ENCODE measurements around the gene ARFRP1. TPM values are rescaled to one million over a fixed set of nuclear protein-coding genes. Genes with fewer than 3 reads are reported as not detected.
A peak's percentile ranks its signal among the peaks of the same experiment; 100 is the strongest.

The ARFRP1 gene
- total RNA-seq, 1 donor: 21.7 TPM

GRCh38 chr20:63704749-63705117, 3.0 kb downstream of the ARFRP1 start:
- DNase-seq (ENCODE audit: insufficient read length, low spot score, missing footprints): peak; percentile 72
- Histone ChIP-seq H4K20me1 (ENCODE audit: insufficient read depth, low read length) (peaks cover 8% of the 10 kb centered on the region), H3K27ac (ENCODE audit: low read depth, low read length) (no peak overlapping the region), H3K27me3 (ENCODE audit: insufficient read depth, low read length) (no peaks in the 10 kb centered on the region), H3K4me1 (ENCODE audit: insufficient read depth, low read length) (peaks cover 19% of the 10 kb centered on the region), H3K4me3 (ENCODE audit: insufficient read depth, low read length) (no peak overlapping the region), H2AFZ (ENCODE audit: low read length) (no peak overlapping the region), H3K9me3 (ENCODE audit: low read depth, low read length) (no peaks in the 10 kb centered on the region), H3K36me3 (ENCODE audit: insufficient read depth, low read length) (peaks cover 28% of the 10 kb centered on the region), H3K79me2 (ENCODE audit: insufficient read depth, low read length) (peaks cover 57% of the 10 kb centered on the region), H3K4me2 (ENCODE audit: insufficient read depth, low read length) (no peak overlapping the region)
- no peak for TF ChIP-seq CTCF (IDR thresholded peaks at IDR 0.05; ENCODE audit: extremely low read depth, low read depth, low read length)

DNA sequence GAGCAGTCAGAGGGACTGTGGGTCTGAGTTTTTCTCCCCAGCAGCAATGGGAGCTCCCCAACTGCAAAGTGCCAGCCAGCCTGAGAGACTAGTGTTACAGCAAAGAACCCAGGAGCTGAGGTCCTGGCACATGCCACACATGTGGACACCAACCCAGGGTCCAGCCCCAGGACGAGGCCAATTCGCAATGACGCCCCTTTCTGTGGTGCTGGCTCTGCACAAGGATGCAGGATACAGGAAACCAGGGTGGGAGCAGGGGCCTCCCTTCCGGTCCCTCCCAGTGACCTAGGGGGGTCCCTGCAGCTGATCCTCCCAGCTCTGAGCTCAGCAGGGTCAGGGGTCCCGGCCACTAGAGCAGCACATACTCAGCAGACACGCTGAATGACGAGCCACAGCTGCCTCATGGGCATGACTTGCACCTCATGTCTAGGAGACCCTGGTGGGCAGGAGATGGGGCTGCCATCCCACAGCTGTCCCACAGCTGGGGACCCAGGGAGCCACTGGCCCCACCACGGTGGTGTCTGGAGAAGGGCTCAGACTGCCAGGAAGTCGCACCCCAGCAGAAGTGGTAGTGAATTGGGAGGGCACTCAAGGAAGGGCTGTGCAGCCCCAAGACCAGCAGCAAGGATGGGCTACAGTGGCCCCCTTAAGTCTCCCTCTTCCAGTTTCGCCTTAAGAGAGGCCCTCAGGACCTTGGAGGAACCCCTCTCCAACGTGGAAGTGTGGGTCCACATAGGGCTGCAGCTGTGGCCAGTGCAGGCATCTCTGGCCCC, 3.6 kb downstream of the ARFRP1 start:
- Histone ChIP-seq H3K27me3 (ENCODE audit: insufficient read depth, low read length) (no peaks in the 10 kb centered on the region), H3K4me3 (ENCODE audit: insufficient read depth, low read length) (no peak overlapping the region), H3K4me1 (ENCODE audit: insufficient read depth, low read length) (peaks cover 23% of the 10 kb centered on the region), H2AFZ (ENCODE audit: low read length) (no peak overlapping the region), H3K9me3 (ENCODE audit: low read depth, low read length) (no peaks in the 10 kb centered on the region), H4K20me1 (ENCODE audit: insufficient read depth, low read length) (peaks cover 8% of the 10 kb centered on the region), H3K36me3 (ENCODE audit: insufficient read depth, low read length) (peaks cover 25% of the 10 kb centered on the region), H3K27ac (ENCODE audit: low read depth, low read length) (no peak overlapping the region), H3K4me2 (ENCODE audit: insufficient read depth, low read length) (no peak overlapping the region), H3K79me2 (ENCODE audit: insufficient read depth, low read length) (peaks cover 55% of the 10 kb centered on the region)
- no peak for TF ChIP-seq CTCF (IDR thresholded peaks at IDR 0.05; ENCODE audit: extremely low read depth, low read depth, low read length)
- DNase-seq (ENCODE audit: insufficient read length, low spot score, missing footprints): peak; percentile 80

DNA sequence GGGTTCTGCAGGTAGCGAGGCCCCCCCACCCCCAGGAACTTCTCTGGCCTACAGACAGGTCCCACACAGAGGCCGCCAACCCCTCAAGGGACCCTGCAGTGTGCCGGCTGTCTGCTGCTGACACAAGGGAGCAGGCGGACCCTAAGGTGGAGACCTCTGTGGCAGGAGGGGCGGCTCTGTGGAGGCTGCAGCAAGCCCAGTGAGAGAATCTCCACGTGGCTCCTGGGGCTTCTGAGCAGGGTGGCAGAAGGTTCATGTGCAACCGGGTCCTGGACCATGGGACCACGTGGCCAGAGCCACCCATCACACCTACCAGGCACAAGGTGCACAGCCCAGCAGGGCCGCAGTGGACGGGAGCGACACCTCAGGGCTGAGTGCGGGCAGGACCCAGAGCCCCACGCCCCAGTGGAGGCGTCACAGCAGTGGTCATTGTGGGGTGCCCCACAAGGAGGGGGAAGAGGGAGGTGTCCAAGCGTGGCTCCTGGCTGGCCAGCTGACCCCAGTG, 4.3 kb downstream of the ARFRP1 start:
- no peak for TF ChIP-seq CTCF (IDR thresholded peaks at IDR 0.05; ENCODE audit: extremely low read depth, low read depth, low read length)
- Histone ChIP-seq H3K4me1 (ENCODE audit: insufficient read depth, low read length) (peaks cover 23% of the 10 kb centered on the region), H3K9me3 (ENCODE audit: low read depth, low read length) (no peaks in the 10 kb centered on the region), H3K4me2 (ENCODE audit: insufficient read depth, low read length) (no peak overlapping the region), H3K79me2 (ENCODE audit: insufficient read depth, low read length) (peaks cover 48% of the 10 kb centered on the region), H3K36me3 (ENCODE audit: insufficient read depth, low read length) (peaks cover 25% of the 10 kb centered on the region), H2AFZ (ENCODE audit: low read length) (no peak overlapping the region), H3K27me3 (ENCODE audit: insufficient read depth, low read length) (no peaks in the 10 kb centered on the region), H4K20me1 (ENCODE audit: insufficient read depth, low read length) (peaks cover 2% of the 10 kb centered on the region), H3K4me3 (ENCODE audit: insufficient read depth, low read length) (no peak overlapping the region), H3K27ac (ENCODE audit: low read depth, low read length) (no peak overlapping the region)
- peak; percentile 74 for DNase-seq (ENCODE audit: insufficient read length, low spot score, missing footprints)

DNA sequence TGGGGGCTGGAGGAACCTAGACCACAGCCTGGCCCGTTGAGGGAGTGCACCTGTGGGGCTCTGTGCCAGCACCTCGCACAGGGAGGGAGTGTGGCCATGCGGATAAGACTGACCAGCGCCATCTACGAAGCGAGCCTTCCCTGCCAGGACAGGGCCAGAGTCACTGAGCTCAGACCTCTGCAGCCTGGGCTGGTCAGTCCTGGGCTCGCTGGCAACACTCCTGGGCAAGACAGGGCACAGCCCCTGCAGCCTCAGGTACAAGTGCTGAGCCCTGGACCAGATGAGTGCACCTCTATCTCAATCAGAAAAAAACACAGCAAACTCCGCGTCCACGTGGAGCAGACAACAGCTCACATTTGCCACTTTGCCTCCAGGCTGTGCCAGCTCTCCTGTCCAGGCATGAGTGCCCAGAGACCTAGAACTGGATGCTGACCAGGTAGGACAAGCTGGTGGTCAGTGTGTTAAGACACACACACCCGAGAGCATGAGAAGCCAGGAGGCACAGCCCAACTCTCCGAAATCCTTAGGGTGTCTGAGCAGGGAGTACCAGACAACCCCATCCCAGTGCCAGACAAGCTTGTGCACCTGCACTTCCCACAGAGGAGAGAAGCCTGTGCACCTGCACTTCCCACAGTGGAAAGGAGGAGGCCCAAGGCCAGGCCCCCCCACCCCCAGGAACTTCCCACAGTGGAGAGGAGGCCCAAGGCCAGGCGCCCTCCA, 4.9 kb downstream of the ARFRP1 start:
- Histone ChIP-seq H3K4me1 (ENCODE audit: insufficient read depth, low read length) (peaks cover 28% of the 10 kb centered on the region), H3K36me3 (ENCODE audit: insufficient read depth, low read length) (peaks cover 25% of the 10 kb centered on the region), H3K27ac (ENCODE audit: low read depth, low read length) (no peak overlapping the region), H3K9me3 (ENCODE audit: low read depth, low read length) (no peaks in the 10 kb centered on the region), H3K4me2 (ENCODE audit: insufficient read depth, low read length) (no peak overlapping the region), H3K79me2 (ENCODE audit: insufficient read depth, low read length) (peaks cover 42% of the 10 kb centered on the region), H3K27me3 (ENCODE audit: insufficient read depth, low read length) (no peaks in the 10 kb centered on the region), H2AFZ (ENCODE audit: low read length) (no peak overlapping the region), H4K20me1 (ENCODE audit: insufficient read depth, low read length) (no peaks in the 10 kb centered on the region), H3K4me3 (ENCODE audit: insufficient read depth, low read length) (no peak overlapping the region)
- no peak for TF ChIP-seq CTCF (IDR thresholded peaks at IDR 0.05; ENCODE audit: extremely low read depth, low read depth, low read length)
- peak; percentile 87 for DNase-seq (ENCODE audit: insufficient read length, low spot score, missing footprints)
